ENCODE results near the gene TMPRSS7.

GRCh38 chr3:112018712-112019111, 15.8 kb upstream of the TMPRSS7 start:
- TF ChIP-seq CTCF (conservative IDR thresholded peaks at IDR 0.05) (no peak), ZFX (IDR thresholded peaks at IDR 0.05) (no peak)

Data from C4-2B (cell line).